ENCODE results near the gene UBE2D4. TPM values are rescaled to one million over a fixed set of nuclear protein-coding genes. Genes with fewer than 3 reads are reported as not detected.

Gene UBE2D4
- total and polyA plus RNA-seq, 9 of the 15 experiments (the other 6 are each of a cell fraction or from before 2014, with no cell fraction given), result 3.3 to 16.2 (median 7.5) TPM

DNA sequence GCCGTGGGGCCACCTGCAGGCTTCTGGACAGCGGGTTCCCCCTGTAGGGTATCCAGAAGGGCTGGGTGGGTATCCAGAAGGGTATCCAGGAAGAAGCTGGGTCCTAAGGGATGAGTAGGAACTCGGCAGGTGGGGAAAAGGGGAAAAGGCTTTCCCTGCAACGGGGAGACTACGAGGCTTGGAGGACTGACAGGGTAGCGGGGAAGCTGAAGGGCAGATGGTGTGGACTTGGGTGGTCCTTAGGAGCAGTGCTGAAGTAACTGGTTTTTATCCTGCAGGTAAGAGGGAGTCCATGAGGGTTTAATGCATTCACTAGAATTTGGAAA, 525 bp downstream of the UBE2D4 start (continued):
- TF ChIP-seq, protein P1, sequence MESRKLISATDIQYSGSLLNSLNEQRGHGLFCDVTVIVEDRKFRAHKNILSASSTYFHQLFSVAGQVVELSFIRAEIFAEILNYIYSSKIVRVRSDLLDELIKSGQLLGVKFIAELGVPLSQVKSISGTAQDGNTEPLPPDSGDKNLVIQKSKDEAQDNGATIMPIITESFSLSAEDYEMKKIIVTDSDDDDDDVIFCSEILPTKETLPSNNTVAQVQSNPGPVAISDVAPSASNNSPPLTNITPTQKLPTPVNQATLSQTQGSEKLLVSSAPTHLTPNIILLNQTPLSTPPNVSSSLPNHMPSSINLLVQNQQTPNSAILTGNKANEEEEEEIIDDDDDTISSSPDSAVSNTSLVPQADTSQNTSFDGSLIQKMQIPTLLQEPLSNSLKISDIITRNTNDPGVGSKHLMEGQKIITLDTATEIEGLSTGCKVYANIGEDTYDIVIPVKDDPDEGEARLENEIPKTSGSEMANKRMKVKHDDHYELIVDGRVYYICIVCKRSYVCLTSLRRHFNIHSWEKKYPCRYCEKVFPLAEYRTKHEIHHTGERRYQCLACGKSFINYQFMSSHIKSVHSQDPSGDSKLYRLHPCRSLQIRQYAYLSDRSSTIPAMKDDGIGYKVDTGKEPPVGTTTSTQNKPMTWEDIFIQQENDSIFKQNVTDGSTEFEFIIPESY (CRISPR knock-in tag; IDR thresholded peaks at IDR 0.05), result no peak; the same call in 1 of the 2 replicates
- TF ChIP-seq NR1H2 (CRISPR knock-in tag; IDR thresholded peaks at IDR 0.05) (no peak), KDM1A (IDR thresholded peaks at IDR 0.05) (no peak), FOXM1 (IDR thresholded peaks at IDR 0.05; ENCODE audit: low read depth) (no peak), FOXM1 (CRISPR knock-in tag; IDR thresholded peaks at IDR 0.05; ENCODE audit: low read depth) (0 out of 2 replicates have a peak, but pooled peaks have one; percentile 1), ZNF165 (CRISPR knock-in tag; IDR thresholded peaks at IDR 0.05; ENCODE audit: borderline replicate concordance) (no peak), RBM25 (IDR thresholded peaks at IDR 0.05; ENCODE audit: low read depth, low read length, severe bottlenecking) (no peak), SAFB2 (IDR thresholded peaks at IDR 0.05; ENCODE audit: borderline replicate concordance, low read depth, low read length, severe bottlenecking) (no peak), EP300 (IDR thresholded peaks at IDR 0.05; ENCODE audit: low read length) (no peak), ZNF785 (CRISPR knock-in tag; IDR thresholded peaks at IDR 0.05) (no peak), MAFK (IDR thresholded peaks at IDR 0.05; ENCODE audit: low read length) (no peak), TARDBP (IDR thresholded peaks at IDR 0.05) (no peak), ZNF586 (CRISPR knock-in tag; conservative IDR thresholded peaks at IDR 0.05) (no peak), PURB (CRISPR knock-in tag; IDR thresholded peaks at IDR 0.05; ENCODE audit: low read depth) (no peak), ATF7 (IDR thresholded peaks at IDR 0.05) (peak; percentile 7; the same call in 1 of the 2 replicates)
- TF ChIP-seq, protein P2, sequence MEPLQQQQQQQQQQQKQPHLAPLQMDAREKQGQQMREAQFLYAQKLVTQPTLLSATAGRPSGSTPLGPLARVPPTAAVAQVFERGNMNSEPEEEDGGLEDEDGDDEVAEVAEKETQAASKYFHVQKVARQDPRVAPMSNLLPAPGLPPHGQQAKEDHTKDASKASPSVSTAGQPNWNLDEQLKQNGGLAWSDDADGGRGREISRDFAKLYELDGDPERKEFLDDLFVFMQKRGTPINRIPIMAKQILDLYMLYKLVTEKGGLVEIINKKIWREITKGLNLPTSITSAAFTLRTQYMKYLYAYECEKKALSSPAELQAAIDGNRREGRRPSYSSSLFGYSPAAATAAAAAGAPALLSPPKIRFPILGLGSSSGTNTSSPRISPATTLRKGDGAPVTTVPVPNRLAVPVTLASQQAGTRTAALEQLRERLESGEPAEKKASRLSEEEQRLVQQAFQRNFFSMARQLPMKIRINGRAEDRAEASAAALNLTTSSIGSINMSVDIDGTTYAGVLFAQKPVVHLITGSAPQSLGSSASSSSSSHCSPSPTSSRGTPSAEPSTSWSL (CRISPR knock-in tag; IDR thresholded peaks at IDR 0.05; ENCODE audit: borderline replicate concordance), result no peak
- TF ChIP-seq, protein P3, sequence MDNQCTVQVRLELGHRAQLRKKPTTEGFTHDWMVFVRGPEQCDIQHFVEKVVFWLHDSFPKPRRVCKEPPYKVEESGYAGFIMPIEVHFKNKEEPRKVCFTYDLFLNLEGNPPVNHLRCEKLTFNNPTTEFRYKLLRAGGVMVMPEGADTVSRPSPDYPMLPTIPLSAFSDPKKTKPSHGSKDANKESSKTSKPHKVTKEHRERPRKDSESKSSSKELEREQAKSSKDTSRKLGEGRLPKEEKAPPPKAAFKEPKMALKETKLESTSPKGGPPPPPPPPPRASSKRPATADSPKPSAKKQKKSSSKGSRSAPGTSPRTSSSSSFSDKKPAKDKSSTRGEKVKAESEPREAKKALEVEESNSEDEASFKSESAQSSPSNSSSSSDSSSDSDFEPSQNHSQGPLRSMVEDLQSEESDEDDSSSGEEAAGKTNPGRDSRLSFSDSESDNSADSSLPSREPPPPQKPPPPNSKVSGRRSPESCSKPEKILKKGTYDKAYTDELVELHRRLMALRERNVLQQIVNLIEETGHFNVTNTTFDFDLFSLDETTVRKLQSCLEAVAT (IDR thresholded peaks at IDR 0.05), result 0 out of 4 replicates have a peak, but pooled peaks of 1 of the 2 experiments have one; percentile 5
- TF ChIP-seq, protein P4, sequence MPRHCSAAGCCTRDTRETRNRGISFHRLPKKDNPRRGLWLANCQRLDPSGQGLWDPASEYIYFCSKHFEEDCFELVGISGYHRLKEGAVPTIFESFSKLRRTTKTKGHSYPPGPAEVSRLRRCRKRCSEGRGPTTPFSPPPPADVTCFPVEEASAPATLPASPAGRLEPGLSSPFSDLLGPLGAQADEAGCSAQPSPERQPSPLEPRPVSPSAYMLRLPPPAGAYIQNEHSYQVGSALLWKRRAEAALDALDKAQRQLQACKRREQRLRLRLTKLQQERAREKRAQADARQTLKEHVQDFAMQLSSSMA (CRISPR knock-in tag; IDR thresholded peaks at IDR 0.05), result no peak
- TF ChIP-seq, protein P5, sequence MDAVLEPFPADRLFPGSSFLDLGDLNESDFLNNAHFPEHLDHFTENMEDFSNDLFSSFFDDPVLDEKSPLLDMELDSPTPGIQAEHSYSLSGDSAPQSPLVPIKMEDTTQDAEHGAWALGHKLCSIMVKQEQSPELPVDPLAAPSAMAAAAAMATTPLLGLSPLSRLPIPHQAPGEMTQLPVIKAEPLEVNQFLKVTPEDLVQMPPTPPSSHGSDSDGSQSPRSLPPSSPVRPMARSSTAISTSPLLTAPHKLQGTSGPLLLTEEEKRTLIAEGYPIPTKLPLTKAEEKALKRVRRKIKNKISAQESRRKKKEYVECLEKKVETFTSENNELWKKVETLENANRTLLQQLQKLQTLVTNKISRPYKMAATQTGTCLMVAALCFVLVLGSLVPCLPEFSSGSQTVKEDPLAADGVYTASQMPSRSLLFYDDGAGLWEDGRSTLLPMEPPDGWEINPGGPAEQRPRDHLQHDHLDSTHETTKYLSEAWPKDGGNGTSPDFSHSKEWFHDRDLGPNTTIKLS (IDR thresholded peaks at IDR 0.05; ENCODE audit: borderline replicate concordance, low read depth), result no peak
- TF ChIP-seq, protein P6, sequence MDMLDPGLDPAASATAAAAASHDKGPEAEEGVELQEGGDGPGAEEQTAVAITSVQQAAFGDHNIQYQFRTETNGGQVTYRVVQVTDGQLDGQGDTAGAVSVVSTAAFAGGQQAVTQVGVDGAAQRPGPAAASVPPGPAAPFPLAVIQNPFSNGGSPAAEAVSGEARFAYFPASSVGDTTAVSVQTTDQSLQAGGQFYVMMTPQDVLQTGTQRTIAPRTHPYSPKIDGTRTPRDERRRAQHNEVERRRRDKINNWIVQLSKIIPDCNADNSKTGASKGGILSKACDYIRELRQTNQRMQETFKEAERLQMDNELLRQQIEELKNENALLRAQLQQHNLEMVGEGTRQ (CRISPR knock-in tag; IDR thresholded peaks at IDR 0.05), result no peak
